IPS-20b (cell line): ENCODE data around the gene LPCAT1.
"Not testable (repeated sequence)": the region's sequence is repeated elsewhere in the genome, so short reads cannot be mapped to it uniquely, and the experiment has no call there.

Experiments
- H3K27ac ChIP-seq: one replicate; pipeline ENCODE4 v1.5.1; 2013; ENCODE audit warnings: low read length
- H3K27me3 ChIP-seq: 2 replicates; pipeline ENCODE4 v1.6.1; 2013; ENCODE audit warnings: mild to moderate bottlenecking, low read length, inconsistent platforms; ENCODE audit not compliant: insufficient read depth
- H3K36me3 ChIP-seq: 2 replicates; pipeline ENCODE4 v1.6.1; 2013; ENCODE audit warnings: low read depth, mild to moderate bottlenecking, inconsistent platforms, low read length, moderate library complexity; ENCODE audit not compliant: insufficient read depth
- H3K4me1 ChIP-seq: 2 replicates; pipeline ENCODE4 v1.6.1; 2013; ENCODE audit warnings: mild to moderate bottlenecking, control low read depth, inconsistent platforms, low read length, moderate library complexity; ENCODE audit not compliant: insufficient read depth
- H3K4me3 ChIP-seq: 2 replicates; pipeline ENCODE4 v1.5.1; 2013; ENCODE audit warnings: mild to moderate bottlenecking, low read length, inconsistent platforms
- H3K9ac ChIP-seq: 2 replicates; pipeline ENCODE4 v1.6.1; 2013; ENCODE audit warnings: low read depth, mild to moderate bottlenecking, inconsistent platforms, low read length, moderate library complexity
- H3K9me3 ChIP-seq: 2 replicates; pipeline ENCODE4 v1.6.1; 2013; ENCODE audit warnings: mild to moderate bottlenecking, low read depth, low read length, inconsistent platforms; ENCODE audit not compliant: insufficient read depth

Gene LPCAT1

GRCh38 chr5:1514819-1515310 is 8.9 kb downstream of the LPCAT1 start:
- Histone ChIP-seq H3K4me1 (peaks cover 39% of the 10 kb centered on the region), H3K36me3 (peaks cover 83% of the 10 kb centered on the region), H3K4me3 (peak overlapping the region; percentile 53; the same call in 1 of the 2 replicates), H3K9ac (peak overlapping the region; percentile 86), H3K27ac (peak overlapping the region; percentile 97)
- not testable (repeated sequence) for H3K9me3 ChIP-seq, H3K27me3 ChIP-seq

- peak overlapping the region; percentile 97 for H3K27ac ChIP-seq
Measured at GRCh38 chr5:1514027-1514818, 9.5 kb downstream of the LPCAT1 start.

GRCh38 chr5:1513326-1514026 is 10.3 kb downstream of the LPCAT1 start:
- H3K4me3 ChIP-seq, result no peak overlapping the region
- peaks cover 39% of the 10 kb centered on the region for H3K4me1 ChIP-seq
- H3K36me3 ChIP-seq, result peaks cover 82% of the 10 kb centered on the region
- no peaks in the 10 kb centered on the region for H3K27me3 ChIP-seq
- peak overlapping the region; percentile 86 for H3K9ac ChIP-seq
- no peaks in the 10 kb centered on the region for H3K9me3 ChIP-seq
- H3K27ac ChIP-seq, result peak overlapping the region; percentile 97

More at GRCh38 chr5:1514027-1514818, 9.5 kb downstream of the LPCAT1 start:
- Histone ChIP-seq H3K27me3 (no peaks in the 10 kb centered on the region), H3K4me3 (peak overlapping the region; percentile 53; the same call in 1 of the 2 replicates), H3K9me3 (no peaks in the 10 kb centered on the region), H3K4me1 (peaks cover 39% of the 10 kb centered on the region), H3K9ac (peak overlapping the region; percentile 86), H3K36me3 (peaks cover 83% of the 10 kb centered on the region)

- peak overlapping the region; percentile 97 for H3K27ac ChIP-seq
- H3K36me3 ChIP-seq, result peaks cover 85% of the 10 kb centered on the region
- H3K9ac ChIP-seq, result peak overlapping the region; percentile 86; the same call in 1 of the 2 replicates
- no peak overlapping the region for H3K4me3 ChIP-seq
- no peaks in the 10 kb centered on the region for H3K27me3 ChIP-seq
- H3K4me1 ChIP-seq, result peaks cover 39% of the 10 kb centered on the region
- H3K9me3 ChIP-seq, result no peaks in the 10 kb centered on the region
Measured at GRCh38 chr5:1512541-1513291, 11.0 kb downstream of the LPCAT1 start.

GRCh38 chr5:1511651-1512540 is 11.9 kb downstream of the LPCAT1 start:
- Histone ChIP-seq H3K9ac (no peak overlapping the region), H3K36me3 (peaks cover 85% of the 10 kb centered on the region), H3K9me3 (no peaks in the 10 kb centered on the region)

GRCh38 chr5:1511048-1511447 is 12.7 kb downstream of the LPCAT1 start:
- Histone ChIP-seq H3K4me1 (peaks cover 31% of the 10 kb centered on the region), H3K9ac (no peak overlapping the region), H3K27ac (no peak overlapping the region)

More at GRCh38 chr5:1511651-1512540, 11.9 kb downstream of the LPCAT1 start:
- H3K4me3 ChIP-seq, result no peak overlapping the region
- H3K27me3 ChIP-seq, result no peaks in the 10 kb centered on the region
- peaks cover 39% of the 10 kb centered on the region for H3K4me1 ChIP-seq
- H3K27ac ChIP-seq, result peak overlapping the region; percentile 5

GRCh38 chr5:1510631-1511030 is 13.1 kb downstream of the LPCAT1 start:
- Histone ChIP-seq H3K9me3 (no peaks in the 10 kb centered on the region), H3K4me1 (peaks cover 31% of the 10 kb centered on the region), H3K36me3 (peaks cover 78% of the 10 kb centered on the region), H3K27ac (no peak overlapping the region), H3K4me3 (no peak overlapping the region), H3K27me3 (no peaks in the 10 kb centered on the region), H3K9ac (no peak overlapping the region)

More at GRCh38 chr5:1511048-1511447, 12.7 kb downstream of the LPCAT1 start:
- Histone ChIP-seq H3K4me3 (no peak overlapping the region), H3K36me3 (peaks cover 82% of the 10 kb centered on the region), H3K9me3 (no peaks in the 10 kb centered on the region), H3K27me3 (no peaks in the 10 kb centered on the region)

- peaks cover 30% of the 10 kb centered on the region for H3K4me1 ChIP-seq
- H3K9me3 ChIP-seq, result no peaks in the 10 kb centered on the region
- H3K27me3 ChIP-seq, result no peaks in the 10 kb centered on the region
- H3K27ac ChIP-seq, result no peak overlapping the region
- H3K36me3 ChIP-seq, result peaks cover 77% of the 10 kb centered on the region
- no peak overlapping the region for H3K4me3 ChIP-seq
- no peak overlapping the region for H3K9ac ChIP-seq
Measured at GRCh38 chr5:1510151-1510561, 13.6 kb downstream of the LPCAT1 start.

GRCh38 chr5:1509346-1510085 is 14.2 kb downstream of the LPCAT1 start:
- Histone ChIP-seq H3K9ac (no peak overlapping the region), H3K27ac (no peak overlapping the region), H3K9me3 (no peaks in the 10 kb centered on the region), H3K27me3 (no peaks in the 10 kb centered on the region), H3K4me1 (peaks cover 29% of the 10 kb centered on the region), H3K36me3 (peaks cover 77% of the 10 kb centered on the region), H3K4me3 (no peak overlapping the region)

GRCh38 chr5:1508659-1509290 is 15.0 kb downstream of the LPCAT1 start:
- Histone ChIP-seq H3K27ac (no peak overlapping the region), H3K36me3 (peaks cover 72% of the 10 kb centered on the region)

More at GRCh38 chr5:1508659-1509290, 15.0 kb downstream of the LPCAT1 start:
- Histone ChIP-seq H3K27me3 (no peaks in the 10 kb centered on the region), H3K4me1 (peaks cover 22% of the 10 kb centered on the region), H3K9ac (no peak overlapping the region), H3K4me3 (no peak overlapping the region), H3K9me3 (no peaks in the 10 kb centered on the region)
